ENCODE measurements around the gene PDSS2.

DNA sequence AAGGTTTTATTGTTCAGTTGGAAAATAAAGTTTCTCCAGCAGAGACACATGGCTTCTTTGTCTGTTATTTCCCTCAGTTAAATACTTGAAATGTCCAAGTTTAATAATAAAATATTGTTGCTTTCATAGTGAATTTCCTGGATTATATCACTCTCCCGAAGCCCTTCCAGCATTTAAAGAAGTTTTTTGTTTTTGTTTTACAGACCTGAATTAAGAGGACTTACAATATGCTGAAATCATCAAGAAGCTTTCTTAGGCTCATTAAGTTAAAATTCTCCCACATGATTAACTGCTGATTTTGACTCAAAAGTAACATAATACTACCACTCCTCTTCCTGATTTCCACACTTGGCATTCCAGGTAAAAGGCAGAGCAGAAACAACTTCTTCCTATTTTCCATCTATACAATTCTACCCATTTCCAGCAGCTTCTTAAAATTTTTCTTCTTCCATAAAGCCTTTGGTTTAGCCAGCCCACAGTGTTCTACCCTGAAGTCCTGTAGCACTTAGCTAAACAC, 35.8 kb downstream of the PDSS2 start:
- TF ChIP-seq POLR2A (IDR thresholded peaks at IDR 0.05; ENCODE audit: low read depth, low read length) (no peak), RFX5 (IDR thresholded peaks at IDR 0.05; ENCODE audit: low read depth, low read length) (no peak)
- TF ChIP-seq, protein P1, sequence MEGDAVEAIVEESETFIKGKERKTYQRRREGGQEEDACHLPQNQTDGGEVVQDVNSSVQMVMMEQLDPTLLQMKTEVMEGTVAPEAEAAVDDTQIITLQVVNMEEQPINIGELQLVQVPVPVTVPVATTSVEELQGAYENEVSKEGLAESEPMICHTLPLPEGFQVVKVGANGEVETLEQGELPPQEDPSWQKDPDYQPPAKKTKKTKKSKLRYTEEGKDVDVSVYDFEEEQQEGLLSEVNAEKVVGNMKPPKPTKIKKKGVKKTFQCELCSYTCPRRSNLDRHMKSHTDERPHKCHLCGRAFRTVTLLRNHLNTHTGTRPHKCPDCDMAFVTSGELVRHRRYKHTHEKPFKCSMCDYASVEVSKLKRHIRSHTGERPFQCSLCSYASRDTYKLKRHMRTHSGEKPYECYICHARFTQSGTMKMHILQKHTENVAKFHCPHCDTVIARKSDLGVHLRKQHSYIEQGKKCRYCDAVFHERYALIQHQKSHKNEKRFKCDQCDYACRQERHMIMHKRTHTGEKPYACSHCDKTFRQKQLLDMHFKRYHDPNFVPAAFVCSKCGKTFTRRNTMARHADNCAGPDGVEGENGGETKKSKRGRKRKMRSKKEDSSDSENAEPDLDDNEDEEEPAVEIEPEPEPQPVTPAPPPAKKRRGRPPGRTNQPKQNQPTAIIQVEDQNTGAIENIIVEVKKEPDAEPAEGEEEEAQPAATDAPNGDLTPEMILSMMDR (conservative IDR thresholded peaks at IDR 0.05; ENCODE audit: low read depth, low read length) = no peak

Data from IMR-90 (cell line).